Measurements from ENCODE around the gene MS4A18.

- no peak for TF ChIP-seq GATA2 (IDR thresholded peaks at IDR 0.05; ENCODE audit: low read depth, low read length)
- TF ChIP-seq GATA3 (IDR thresholded peaks at IDR 0.05; ENCODE audit: low read depth, low read length), result no peak
These were observed 24.3 kb downstream of the MS4A18 start for GRCh38 chr11:60748821-60749220.
